Keratinocyte (primary cell): ENCODE data around the gene ANKHD1. TPM values are rescaled to one million over a fixed set of nuclear protein-coding genes. Genes with fewer than 3 reads are reported as not detected.
"Not testable (repeated sequence)": the region's sequence is repeated elsewhere in the genome, so short reads cannot be mapped to it uniquely, and the experiment has no call there.

Experiments
- DNase-seq: peaks from one replicate; pipeline ENCODE4 v3.0.0-alpha.2; 2011; ENCODE audit warnings: low read depth, missing footprints, low spot score
- FAIRE-seq: peaks from 2 replicates; lab custom pipeline; 2011; peaks lifted over from hg19 to GRCh38; lab: Jason Lieb, UNC
- H2AFZ ChIP-seq: 2 replicates; pipeline ENCODE4 v1.6.0; 2012; ENCODE audit warnings: low read length, control low read depth, inconsistent platforms; ENCODE audit not compliant: control insufficient read depth
- H3K27ac ChIP-seq: 2 replicates; pipeline ENCODE4 v1.5.1; 2011; ENCODE audit warnings: low read length; ENCODE audit not compliant: control insufficient read depth, insufficient read depth
- H3K27me3 ChIP-seq: 3 replicates; pipeline ENCODE4 v1.6.0; 2011; ENCODE audit warnings: low read length; ENCODE audit not compliant: control insufficient read depth, insufficient read depth; ENCODE audit errors: extremely low read depth
- H3K36me3 ChIP-seq, 2 experiments: 2 replicates in 1 of 2; 3 replicates in 1 of 2; pipeline ENCODE4 v1.5.1; 2011; ENCODE audit warnings: low read length in 2 of 2, mild to moderate bottlenecking in 1 of 2; ENCODE audit not compliant: control insufficient read depth in 2 of 2, insufficient read depth in 2 of 2; ENCODE audit errors: extremely low read depth in 1 of 2
- H3K4me1 ChIP-seq: 3 replicates; pipeline ENCODE4 v1.5.1; 2011; ENCODE audit warnings: low read length; ENCODE audit not compliant: control insufficient read depth, insufficient read depth; ENCODE audit errors: extremely low read depth
- H3K4me2 ChIP-seq: 3 replicates; pipeline ENCODE4 v1.6.0; 2011; ENCODE audit warnings: low read depth, low read length; ENCODE audit not compliant: control insufficient read depth, insufficient read depth; ENCODE audit errors: extremely low read depth
- H3K4me3 ChIP-seq, 3 experiments: fragments of 200-600 bp in 1 of 3; sonication (generic) in 1 of 3; 2 replicates in 2 of 3; 3 replicates in 1 of 3; pipeline ENCODE4 v1.5.1; 2011 to 2016; ENCODE audit warnings: low read length in 3 of 3, mild to moderate bottlenecking in 3 of 3, control low read depth in 2 of 3, inconsistent platforms in 1 of 3, low read depth in 1 of 3, mixed read lengths in 1 of 3, mixed run types in 1 of 3, moderate library complexity in 1 of 3; ENCODE audit not compliant: control insufficient read depth in 2 of 3, insufficient read depth in 2 of 3; ENCODE audit errors: extremely low read depth in 1 of 3
- H3K79me2 ChIP-seq: 2 replicates; pipeline ENCODE4 v1.6.0; 2012; ENCODE audit warnings: low read length; ENCODE audit not compliant: control insufficient read depth, insufficient read depth
- H3K9ac ChIP-seq: 3 replicates; pipeline ENCODE4 v1.6.0; 2011; ENCODE audit warnings: low read length; ENCODE audit not compliant: control insufficient read depth, insufficient read depth; ENCODE audit errors: extremely low read depth
- H3K9me1 ChIP-seq: 3 replicates; pipeline ENCODE4 v1.6.0; 2011; ENCODE audit warnings: low read length; ENCODE audit not compliant: control insufficient read depth, insufficient read depth; ENCODE audit errors: extremely low read depth
- H3K9me3 ChIP-seq: 2 replicates; pipeline ENCODE4 v1.5.1; 2012; ENCODE audit warnings: low read depth, low read length; ENCODE audit not compliant: control insufficient read depth
- H4K20me1 ChIP-seq: 3 replicates; pipeline ENCODE4 v1.6.0; 2011; ENCODE audit warnings: low read length; ENCODE audit not compliant: control insufficient read depth, insufficient read depth; ENCODE audit errors: extremely low read depth
- CTCF ChIP-seq, 3 experiments: IDR thresholded peaks in 1 of 3; conservative IDR thresholded peaks in 1 of 3; optimal IDR thresholded peaks in 1 of 3; 2 replicates in 2 of 3; 3 replicates in 1 of 3; pipeline versions ENCODE3 to v1.5.1; 2011; ENCODE audit warnings: low read length in 3 of 3, mild to moderate bottlenecking in 3 of 3, moderate library complexity in 2 of 3, control low read depth in 1 of 3, inconsistent platforms in 1 of 3; ENCODE audit not compliant: insufficient read depth in 2 of 3; ENCODE audit errors: extremely low read depth in 1 of 3
- EZH2 ChIP-seq: IDR thresholded peaks from one replicate; pipeline ENCODE4 v1.6.1; 2012; ENCODE audit warnings: inconsistent platforms, mild to moderate bottlenecking, low read length, moderate library complexity
- dilution Hi-C: fragments of 300-500 bp; cut with MboI; formaldehyde crosslinking; loops from one replicate; pipeline ENCODE4 v1.7.0; 2020; ENCODE audit warnings: low sequenced_read_pairs; ENCODE audit not compliant: extremely low pct_ligation_motif_present
- polyA plus RNA-seq, 5 experiments: library from polyadenylated mRNA; depleted of rRNA in 3 of 5; stranded (reverse) in 3 of 5; stranded (forward) in 1 of 5; unstranded in 1 of 5; fragments of >200 nt; gene quantifications; 1 replicate in 1 of 5; 2 replicates in 3 of 5; 3 replicates in 1 of 5; pipeline versions ENCODE4 v1.2.1 to v1.2.3, GENCODE V29; 2011 to 2012; ENCODE audit warnings: missing spikeins in 2 of 5, low read depth in 1 of 5, low replicate concordance in 1 of 5

Gene ANKHD1
- polyA plus RNA-seq, 1 donor (not counting 4 experiments of a cell fraction or from before 2014, with no cell fraction given): 65.9 TPM

- Histone ChIP-seq H3K4me2 (no peak overlapping the region), H3K36me3 (peaks cover 0 to 2% of the 10 kb centered on the region in 2 experiments), H3K4me3 (no peak overlapping the region), H3K79me2 (peaks cover 57% of the 10 kb centered on the region), H3K4me1 (no peaks in the 10 kb centered on the region), H3K27me3 (no peaks in the 10 kb centered on the region), H2AFZ (no peak overlapping the region), H4K20me1 (peaks cover 5% of the 10 kb centered on the region), H3K9ac (no peak overlapping the region), H3K9me1 (no peaks in the 10 kb centered on the region), H3K9me3 (no peaks in the 10 kb centered on the region), H3K27ac (no peak overlapping the region)
- FAIRE-seq (no peak), DNase-seq (no peak)
- dilution Hi-C loops: no loop called here
- TF ChIP-seq EZH2: no peak
- no peak for TF ChIP-seq CTCF (optimal IDR thresholded peaks at IDR 0.05 in 1 of 3, IDR thresholded peaks at IDR 0.05 in 1 of 3, conservative IDR thresholded peaks at IDR 0.05 in 1 of 3; ENCODE audit: extremely low read depth in 1 of 3, insufficient read depth in 2 of 3, low read length in 3 of 3)
Measured at GRCh38 chr5:140432212-140432611, 30.6 kb downstream of the ANKHD1 start.

- Histone ChIP-seq H3K9ac (no peak overlapping the region), H3K9me3 (no peaks in the 10 kb centered on the region), H3K4me1 (no peaks in the 10 kb centered on the region), H3K27ac (no peak overlapping the region), H3K4me2 (no peak overlapping the region), H3K27me3 (no peaks in the 10 kb centered on the region), H3K36me3 (peaks cover 0 to 2% of the 10 kb centered on the region in 2 experiments), H3K4me3 (no peak overlapping the region), H3K79me2 (peaks cover 57% of the 10 kb centered on the region), H2AFZ (no peak overlapping the region), H3K9me1 (no peaks in the 10 kb centered on the region), H4K20me1 (peaks cover 5% of the 10 kb centered on the region)
- no peak for TF ChIP-seq EZH2
- no peak for TF ChIP-seq CTCF (optimal IDR thresholded peaks at IDR 0.05 in 1 of 3, IDR thresholded peaks at IDR 0.05 in 1 of 3, conservative IDR thresholded peaks at IDR 0.05 in 1 of 3; ENCODE audit: extremely low read depth in 1 of 3, insufficient read depth in 2 of 3, low read length in 3 of 3)
- dilution Hi-C loops: no loop called here
- FAIRE-seq (no peak), DNase-seq (no peak)
Measured at GRCh38 chr5:140432916-140433315, 31.3 kb downstream of the ANKHD1 start.

GRCh38 chr5:140457368-140457767 is 55.7 kb downstream of the ANKHD1 start:
- H3K4me1 ChIP-seq, FAIRE-seq, DNase-seq, H3K4me3 ChIP-seq, H3K4me2 ChIP-seq, H2AFZ ChIP-seq, H3K79me2 ChIP-seq, H3K36me3 ChIP-seq, H4K20me1 ChIP-seq, H3K9me3 ChIP-seq, H3K27ac ChIP-seq, H3K9ac ChIP-seq, dilution Hi-C loops, H3K27me3 ChIP-seq, H3K9me1 ChIP-seq: not testable (repeated sequence)
